Measurements from ENCODE around the gene PAM16. TPM values are rescaled to one million over a fixed set of nuclear protein-coding genes. Genes with fewer than 3 reads are reported as not detected.

The PAM16 gene
- total RNA-seq, 1 experiment from 2014 or later: 104 TPM

DNA sequence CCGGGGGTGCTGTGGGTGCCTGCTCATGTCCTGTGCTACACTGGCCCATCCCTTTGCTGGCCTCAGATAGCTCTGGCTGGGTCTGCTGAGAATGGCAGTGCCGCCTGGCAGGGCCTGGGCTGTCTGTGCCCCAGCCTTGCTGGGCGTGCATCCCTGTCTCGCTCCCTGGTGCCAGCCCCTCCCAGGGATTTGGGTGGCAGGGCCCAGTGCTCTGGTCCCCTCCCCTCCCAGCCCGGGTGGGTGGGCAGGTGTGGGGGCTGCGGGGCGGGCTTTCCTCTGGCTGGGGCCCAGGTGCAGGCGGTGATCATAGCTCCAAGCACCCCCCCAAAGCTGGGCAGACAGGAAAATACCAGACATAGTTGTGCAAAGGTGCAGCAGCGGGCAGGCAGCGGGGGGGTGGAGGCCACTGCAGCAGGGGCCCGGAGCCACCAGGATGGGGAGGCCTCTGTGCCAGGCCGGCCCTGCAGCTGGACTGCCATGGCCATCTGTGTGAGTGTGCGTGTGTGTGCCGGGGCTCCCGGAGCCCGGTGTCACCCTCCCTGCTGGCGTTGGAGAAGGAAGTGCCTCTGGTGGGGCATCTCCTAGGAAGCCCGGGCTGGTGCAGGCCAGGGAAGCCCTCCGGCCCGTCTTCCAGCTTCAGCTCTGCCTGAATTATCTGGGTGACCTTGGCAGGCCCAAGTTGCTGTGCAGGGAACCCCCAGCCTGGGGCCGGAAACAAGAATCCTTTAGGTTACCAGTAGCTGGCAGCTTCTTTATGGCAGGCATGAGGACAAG, 27.9 kb downstream of the PAM16 start:
- no peaks in the 10 kb centered on the region for H3K9me3 ChIP-seq (ENCODE audit: control insufficient read depth, insufficient read depth, low read depth, low read length)
- BruUV-seq (replicated peaks): no TSS peak
- ChIA-PET POLR2A (no interaction called here), CTCF (interaction anchor here (0.6 to 1.4 kb wide), 2 partner anchors 9 to 33 kb away, joined by 3 to 5 read pairs; no protein-coding TSS in a partner anchor)
- no peak for DNase-seq (ENCODE audit: low read depth, low spot score)
- in situ Hi-C loops (cut with HindIII; ENCODE audit: low pct_unique_long_range_greater_than_20kb, low sequenced_read_pairs): no loop called here
- peak overlapping the region; percentile 6 to 30; a peak in 3 of 4 replicates for H3K4me3 ChIP-seq (ENCODE audit: low read depth in 2 of 2, low read length in 2 of 2)
- no peaks in the 10 kb centered on the region for H3K27me3 ChIP-seq (ENCODE audit: control insufficient read depth, insufficient read depth, low read length)
- intact Hi-C loops (cut with micrococcal nuclease; ENCODE audit: unreplicated experiment): no loop called here
- peaks cover 95% of the 10 kb centered on the region for H3K4me1 ChIP-seq (ENCODE audit: control insufficient read depth, insufficient read depth, low read length)
- peak; percentile 60 for ATAC-seq
- TF ChIP-seq, protein P1, sequence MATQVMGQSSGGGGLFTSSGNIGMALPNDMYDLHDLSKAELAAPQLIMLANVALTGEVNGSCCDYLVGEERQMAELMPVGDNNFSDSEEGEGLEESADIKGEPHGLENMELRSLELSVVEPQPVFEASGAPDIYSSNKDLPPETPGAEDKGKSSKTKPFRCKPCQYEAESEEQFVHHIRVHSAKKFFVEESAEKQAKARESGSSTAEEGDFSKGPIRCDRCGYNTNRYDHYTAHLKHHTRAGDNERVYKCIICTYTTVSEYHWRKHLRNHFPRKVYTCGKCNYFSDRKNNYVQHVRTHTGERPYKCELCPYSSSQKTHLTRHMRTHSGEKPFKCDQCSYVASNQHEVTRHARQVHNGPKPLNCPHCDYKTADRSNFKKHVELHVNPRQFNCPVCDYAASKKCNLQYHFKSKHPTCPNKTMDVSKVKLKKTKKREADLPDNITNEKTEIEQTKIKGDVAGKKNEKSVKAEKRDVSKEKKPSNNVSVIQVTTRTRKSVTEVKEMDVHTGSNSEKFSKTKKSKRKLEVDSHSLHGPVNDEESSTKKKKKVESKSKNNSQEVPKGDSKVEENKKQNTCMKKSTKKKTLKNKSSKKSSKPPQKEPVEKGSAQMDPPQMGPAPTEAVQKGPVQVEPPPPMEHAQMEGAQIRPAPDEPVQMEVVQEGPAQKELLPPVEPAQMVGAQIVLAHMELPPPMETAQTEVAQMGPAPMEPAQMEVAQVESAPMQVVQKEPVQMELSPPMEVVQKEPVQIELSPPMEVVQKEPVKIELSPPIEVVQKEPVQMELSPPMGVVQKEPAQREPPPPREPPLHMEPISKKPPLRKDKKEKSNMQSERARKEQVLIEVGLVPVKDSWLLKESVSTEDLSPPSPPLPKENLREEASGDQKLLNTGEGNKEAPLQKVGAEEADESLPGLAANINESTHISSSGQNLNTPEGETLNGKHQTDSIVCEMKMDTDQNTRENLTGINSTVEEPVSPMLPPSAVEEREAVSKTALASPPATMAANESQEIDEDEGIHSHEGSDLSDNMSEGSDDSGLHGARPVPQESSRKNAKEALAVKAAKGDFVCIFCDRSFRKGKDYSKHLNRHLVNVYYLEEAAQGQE (IDR thresholded peaks at IDR 0.05; ENCODE audit: insufficient read depth in 1 of 2, low read depth in 2 of 2, low read length in 1 of 2): no peak
- TF ChIP-seq, protein P2, sequence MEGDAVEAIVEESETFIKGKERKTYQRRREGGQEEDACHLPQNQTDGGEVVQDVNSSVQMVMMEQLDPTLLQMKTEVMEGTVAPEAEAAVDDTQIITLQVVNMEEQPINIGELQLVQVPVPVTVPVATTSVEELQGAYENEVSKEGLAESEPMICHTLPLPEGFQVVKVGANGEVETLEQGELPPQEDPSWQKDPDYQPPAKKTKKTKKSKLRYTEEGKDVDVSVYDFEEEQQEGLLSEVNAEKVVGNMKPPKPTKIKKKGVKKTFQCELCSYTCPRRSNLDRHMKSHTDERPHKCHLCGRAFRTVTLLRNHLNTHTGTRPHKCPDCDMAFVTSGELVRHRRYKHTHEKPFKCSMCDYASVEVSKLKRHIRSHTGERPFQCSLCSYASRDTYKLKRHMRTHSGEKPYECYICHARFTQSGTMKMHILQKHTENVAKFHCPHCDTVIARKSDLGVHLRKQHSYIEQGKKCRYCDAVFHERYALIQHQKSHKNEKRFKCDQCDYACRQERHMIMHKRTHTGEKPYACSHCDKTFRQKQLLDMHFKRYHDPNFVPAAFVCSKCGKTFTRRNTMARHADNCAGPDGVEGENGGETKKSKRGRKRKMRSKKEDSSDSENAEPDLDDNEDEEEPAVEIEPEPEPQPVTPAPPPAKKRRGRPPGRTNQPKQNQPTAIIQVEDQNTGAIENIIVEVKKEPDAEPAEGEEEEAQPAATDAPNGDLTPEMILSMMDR (IDR thresholded peaks at IDR 0.05): no peak
- TF ChIP-seq SIN3A (IDR thresholded peaks at IDR 0.05; ENCODE audit: borderline replicate concordance, insufficient read depth, low read depth, low read length) (no peak), POLR2AphosphoS5 (IDR thresholded peaks at IDR 0.05; ENCODE audit: low read depth, low read length) (no peak), TCF7L2 (IDR thresholded peaks at IDR 0.05; ENCODE audit: low read depth, low read length) (no peak)
- H3K36me3 ChIP-seq (ENCODE audit: control insufficient read depth, insufficient read depth, low read length): no peaks in the 10 kb centered on the region
- peak overlapping the region; percentile 92 for H3K27ac ChIP-seq (ENCODE audit: low read length)

DNA sequence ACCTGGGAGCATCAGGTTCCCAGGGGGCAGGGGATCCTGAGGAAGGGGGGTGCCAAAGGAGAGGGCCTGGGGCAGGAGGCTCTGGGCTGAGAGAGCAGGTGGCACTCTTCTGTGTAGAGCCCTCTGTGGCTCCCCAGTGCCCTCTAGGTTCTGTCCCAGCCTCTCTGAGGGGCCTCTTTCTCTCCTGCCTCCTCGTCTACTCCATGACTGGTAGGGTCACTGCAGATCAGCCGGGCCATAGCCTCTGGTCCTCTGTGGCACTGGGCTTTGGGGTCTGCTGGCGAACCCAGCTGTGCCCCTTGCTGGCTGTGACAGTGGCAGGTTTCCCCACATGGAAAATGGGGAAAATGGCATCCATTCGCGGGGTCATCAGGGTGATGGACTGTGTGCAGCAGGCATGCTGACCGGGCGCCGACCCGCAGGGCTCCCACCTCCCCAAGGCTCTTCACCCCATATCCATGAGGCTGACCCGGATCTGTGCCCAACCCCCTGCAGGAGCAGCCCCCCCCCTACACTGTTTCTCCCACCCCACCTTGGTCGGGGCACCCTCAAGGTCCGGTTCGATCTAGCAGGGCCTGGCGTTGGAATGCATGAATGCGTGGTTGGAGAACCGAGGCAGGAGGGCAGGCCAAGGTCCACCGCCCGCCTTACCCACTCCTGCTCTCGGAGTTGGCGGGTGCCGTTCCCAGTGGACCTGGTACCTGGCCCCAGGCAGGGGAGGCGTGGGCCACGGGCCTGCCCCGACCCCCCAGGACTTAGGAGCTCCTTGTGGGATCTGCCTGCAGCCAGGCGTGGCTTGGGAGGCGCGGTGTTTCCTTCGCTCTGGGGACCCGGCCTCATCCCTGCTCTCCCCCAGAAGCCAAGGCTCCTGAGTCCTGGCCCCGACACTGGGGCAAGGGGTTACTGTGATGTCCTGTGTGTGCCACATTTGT, 28.7 kb downstream of the PAM16 start:
- peak; percentile 5 for ATAC-seq
- Histone ChIP-seq H3K36me3 (ENCODE audit: control insufficient read depth, insufficient read depth, low read length) (no peaks in the 10 kb centered on the region), H3K4me1 (ENCODE audit: control insufficient read depth, insufficient read depth, low read length) (peaks cover 96% of the 10 kb centered on the region), H3K27me3 (ENCODE audit: control insufficient read depth, insufficient read depth, low read length) (no peaks in the 10 kb centered on the region), H3K4me3 (ENCODE audit: low read depth in 2 of 2, low read length in 2 of 2) (peak overlapping the region in 1 of 2 experiments; percentile 17; a peak in 1 of 4 replicates), H3K27ac (ENCODE audit: low read length) (peak overlapping the region; percentile 92), H3K9me3 (ENCODE audit: control insufficient read depth, insufficient read depth, low read depth, low read length) (no peaks in the 10 kb centered on the region)
- TF ChIP-seq SIN3A (IDR thresholded peaks at IDR 0.05; ENCODE audit: borderline replicate concordance, insufficient read depth, low read depth, low read length) (no peak), TCF7L2 (IDR thresholded peaks at IDR 0.05; ENCODE audit: low read depth, low read length) (no peak), POLR2AphosphoS5 (IDR thresholded peaks at IDR 0.05; ENCODE audit: low read depth, low read length) (no peak)
- TF ChIP-seq, protein P2 (IDR thresholded peaks at IDR 0.05): no peak
- TF ChIP-seq, protein P1 (IDR thresholded peaks at IDR 0.05; ENCODE audit: insufficient read depth in 1 of 2, low read depth in 2 of 2, low read length in 1 of 2): no peak
- DNase-seq (ENCODE audit: low read depth, low spot score): no peak
- POLR2A ChIA-PET: no interaction called here
- intact Hi-C loops (cut with micrococcal nuclease; ENCODE audit: unreplicated experiment) (no loop called here), in situ Hi-C loops (cut with HindIII; ENCODE audit: low pct_unique_long_range_greater_than_20kb, low sequenced_read_pairs) (no loop called here)
- CTCF ChIA-PET: no interaction called here
- no TSS peak for BruUV-seq (replicated peaks)

Data from Panc1 (cell line).